PC-9 (cell line): ENCODE data around the gene MMP2. TPM values are rescaled to one million over a fixed set of nuclear protein-coding genes. Genes with fewer than 3 reads are reported as not detected.

Experiments used
- BruUV-seq: library from RNA; stranded (reverse); fragments of 400-500 nt; replicated peaks from 2 replicates; lab custom pipeline; 2021; lab: Mats Ljungman, UMichigan
- CTCF ChIA-PET: fragments of 300-600 bp; sonication (Branson Sonifier 250); formaldehyde crosslinking; loops from one replicate; lab custom pipeline; 2022; ENCODE audit warnings: antibody characterized with exemption; lab: Charles Lee
- POLR2A ChIA-PET: fragments of 300-600 bp; sonication (Branson Sonifier 250); formaldehyde crosslinking; loops from one replicate; lab custom pipeline; 2022; ENCODE audit warnings: antibody characterized with exemption; ENCODE audit not compliant: unreplicated experiment; lab: Charles Lee
- DNase-seq, 2 experiments: peaks; one replicate each; pipeline versions ENCODE4 v3.0.0 to v3.0.0-alpha.2; 2015 to 2022; ENCODE audit warnings: mixed read lengths in 1 of 2
- H2AFZ ChIP-seq: fragments of 200-600 bp; sonication (generic); 2 replicates; pipeline ENCODE4 v1.8.1; 2017; ENCODE audit warnings: antibody characterized with exemption
- H3F3A ChIP-seq: fragments of 200-600 bp; sonication (generic); 2 replicates; pipeline ENCODE4 v1.8.1; 2017; ENCODE audit warnings: antibody characterized with exemption, mild to moderate bottlenecking, low read depth; ENCODE audit not compliant: insufficient read depth
- H3K27ac ChIP-seq: fragments of 200-600 bp; sonication (generic); 2 replicates; pipeline ENCODE4 v1.6.1; 2016; ENCODE audit warnings: mixed run types
- H3K27me3 ChIP-seq: fragments of 200-600 bp; sonication (generic); 2 replicates; pipeline ENCODE4 v1.6.1; 2016; ENCODE audit warnings: low read depth, mixed run types; ENCODE audit not compliant: insufficient read depth
- H3K36me3 ChIP-seq: fragments of 200-600 bp; sonication (generic); 2 replicates; pipeline ENCODE4 v1.6.1; 2016; ENCODE audit warnings: low read depth, mixed run types
- H3K4me1 ChIP-seq: fragments of 200-600 bp; sonication (generic); replicated peaks from 2 replicates; pipeline ENCODE4 v1.6.1; 2016; ENCODE audit warnings: mixed run types; ENCODE audit not compliant: insufficient read depth
- H3K4me2 ChIP-seq: fragments of 200-600 bp; sonication (generic); 2 replicates; pipeline ENCODE4 v1.6.1; 2017; ENCODE audit warnings: mixed run types
- H3K4me3 ChIP-seq: fragments of 200-600 bp; sonication (generic); 2 replicates; pipeline ENCODE4 v1.6.1; 2016; ENCODE audit warnings: mixed run types
- H3K79me2 ChIP-seq: fragments of 200-600 bp; sonication (generic); 2 replicates; pipeline ENCODE4 v1.6.1; 2017; ENCODE audit warnings: low read depth, mixed run types
- H3K9me2 ChIP-seq: fragments of 200-600 bp; sonication (generic); 2 replicates; pipeline ENCODE4 v1.8.1; 2017; ENCODE audit warnings: mild to moderate bottlenecking; ENCODE audit not compliant: insufficient read depth
- H3K9me3 ChIP-seq: fragments of 200-600 bp; sonication (generic); 2 replicates; pipeline ENCODE4 v1.8.1; 2016; ENCODE audit warnings: low read depth; ENCODE audit not compliant: insufficient read depth
- H4K20me1 ChIP-seq: fragments of 200-600 bp; sonication (generic); 2 replicates; pipeline ENCODE4 v1.8.1; 2017; ENCODE audit not compliant: insufficient read depth
- EZH2 ChIP-seq: fragments of 200-600 bp; sonication (generic); IDR thresholded peaks from 2 replicates; pipeline ENCODE4 v1.8.0; 2017; ENCODE audit warnings: antibody characterized with exemption, low read depth
- intact Hi-C: fragments of 100-400 bp; cut with micrococcal nuclease; formaldehyde crosslinking; loops from one replicate; pipeline ENCODE4 v1.10.0; 2022; ENCODE audit not compliant: unreplicated experiment
- total RNA-seq: library from RNA; stranded (reverse); gene quantifications from 2 replicates; pipeline ENCODE4 v1.2.3, GENCODE V29; 2021
- TF ChIP-seq, protein P1 (sequence below): fragments of 200-600 bp; sonication (generic); conservative IDR thresholded peaks from 2 replicates; pipeline ENCODE4 v1.6.1; 2017; ENCODE audit warnings: mixed run types, antibody characterized with exemption, mild to moderate bottlenecking, moderate library complexity

Gene MMP2
- total RNA-seq, 1 experiment from 2014 or later, result 0.50 TPM

DNA sequence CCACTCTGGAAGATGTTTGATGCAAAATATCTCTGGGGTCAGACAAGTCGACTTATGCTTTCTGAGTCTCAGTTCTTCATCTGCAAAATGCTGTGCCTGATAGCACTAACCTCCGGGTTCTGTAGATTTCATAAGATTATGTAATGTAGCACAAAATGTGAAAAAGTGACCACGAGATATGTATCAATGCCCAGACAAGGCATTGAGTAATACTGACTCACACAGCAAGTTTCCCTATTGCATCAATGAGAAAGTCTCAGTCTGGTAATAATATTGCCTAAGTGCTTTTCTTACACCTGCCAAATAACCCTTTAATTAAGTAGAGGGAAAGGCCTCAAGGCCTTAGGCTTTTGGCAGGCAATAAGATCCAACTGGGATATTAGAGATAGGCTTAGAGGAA is 41.4 kb upstream of the MMP2 start:
- Histone ChIP-seq H3K4me1 (peaks cover 19% of the 10 kb centered on the region), H3K4me2 (peak overlapping the region; percentile 35), H3F3A (peaks cover 12% of the 10 kb centered on the region; the same call in 1 of the 2 replicates), H3K4me3 (no peak overlapping the region), H3K9me3 (no peaks in the 10 kb centered on the region), H3K27me3 (no peaks in the 10 kb centered on the region; the same call in 1 of the 2 replicates), H4K20me1 (no peaks in the 10 kb centered on the region), H3K79me2 (no peaks in the 10 kb centered on the region), H2AFZ (no peak overlapping the region), H3K36me3 (no peaks in the 10 kb centered on the region), H3K9me2 (no peaks in the 10 kb centered on the region), H3K27ac (peak overlapping the region; percentile 74)
- ChIA-PET CTCF (no interaction called here), POLR2A (no interaction called here)
- DNase-seq, result peak in 1 of 2 experiments; percentile 93
- intact Hi-C loops, result no loop called here
- BruUV-seq, result no TSS peak
- TF ChIP-seq EZH2, result no peak
- TF ChIP-seq, protein P1, sequence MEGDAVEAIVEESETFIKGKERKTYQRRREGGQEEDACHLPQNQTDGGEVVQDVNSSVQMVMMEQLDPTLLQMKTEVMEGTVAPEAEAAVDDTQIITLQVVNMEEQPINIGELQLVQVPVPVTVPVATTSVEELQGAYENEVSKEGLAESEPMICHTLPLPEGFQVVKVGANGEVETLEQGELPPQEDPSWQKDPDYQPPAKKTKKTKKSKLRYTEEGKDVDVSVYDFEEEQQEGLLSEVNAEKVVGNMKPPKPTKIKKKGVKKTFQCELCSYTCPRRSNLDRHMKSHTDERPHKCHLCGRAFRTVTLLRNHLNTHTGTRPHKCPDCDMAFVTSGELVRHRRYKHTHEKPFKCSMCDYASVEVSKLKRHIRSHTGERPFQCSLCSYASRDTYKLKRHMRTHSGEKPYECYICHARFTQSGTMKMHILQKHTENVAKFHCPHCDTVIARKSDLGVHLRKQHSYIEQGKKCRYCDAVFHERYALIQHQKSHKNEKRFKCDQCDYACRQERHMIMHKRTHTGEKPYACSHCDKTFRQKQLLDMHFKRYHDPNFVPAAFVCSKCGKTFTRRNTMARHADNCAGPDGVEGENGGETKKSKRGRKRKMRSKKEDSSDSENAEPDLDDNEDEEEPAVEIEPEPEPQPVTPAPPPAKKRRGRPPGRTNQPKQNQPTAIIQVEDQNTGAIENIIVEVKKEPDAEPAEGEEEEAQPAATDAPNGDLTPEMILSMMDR, result no peak

DNA sequence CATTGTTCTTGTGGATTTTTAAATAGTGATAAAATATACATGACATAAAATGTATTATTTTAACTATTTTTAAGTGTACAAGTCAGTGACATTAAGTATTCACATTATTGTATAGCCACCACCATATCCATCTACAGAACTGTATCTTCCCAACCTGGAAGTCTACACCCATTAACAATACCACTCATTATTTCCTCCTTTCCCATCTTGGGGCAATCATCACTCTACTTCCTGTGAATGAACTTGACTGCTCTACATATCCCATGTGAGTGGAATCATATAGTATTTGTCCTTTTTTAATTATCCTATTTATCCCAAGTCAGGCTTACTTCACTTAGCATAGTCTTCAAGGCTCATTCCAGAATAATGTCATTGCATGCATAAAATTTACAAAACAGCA is 40.7 kb upstream of the MMP2 start:
- Histone ChIP-seq H3K27me3 (no peaks in the 10 kb centered on the region), H3K27ac (peak overlapping the region; percentile 74), H4K20me1 (no peaks in the 10 kb centered on the region), H2AFZ (no peak overlapping the region), H3K9me3 (no peaks in the 10 kb centered on the region), H3K4me2 (peak overlapping the region; percentile 32), H3K79me2 (no peaks in the 10 kb centered on the region), H3K4me1 (peaks cover 19% of the 10 kb centered on the region), H3K36me3 (no peaks in the 10 kb centered on the region), H3K4me3 (no peak overlapping the region), H3F3A (peaks cover 12% of the 10 kb centered on the region; the same call in 1 of the 2 replicates), H3K9me2 (no peaks in the 10 kb centered on the region)
- TF ChIP-seq, protein P1, result no peak
- no peak for TF ChIP-seq EZH2
- no TSS peak for BruUV-seq
- no peak for DNase-seq
- ChIA-PET CTCF (no interaction called here), POLR2A (no interaction called here)
- intact Hi-C loops, result no loop called here

DNA sequence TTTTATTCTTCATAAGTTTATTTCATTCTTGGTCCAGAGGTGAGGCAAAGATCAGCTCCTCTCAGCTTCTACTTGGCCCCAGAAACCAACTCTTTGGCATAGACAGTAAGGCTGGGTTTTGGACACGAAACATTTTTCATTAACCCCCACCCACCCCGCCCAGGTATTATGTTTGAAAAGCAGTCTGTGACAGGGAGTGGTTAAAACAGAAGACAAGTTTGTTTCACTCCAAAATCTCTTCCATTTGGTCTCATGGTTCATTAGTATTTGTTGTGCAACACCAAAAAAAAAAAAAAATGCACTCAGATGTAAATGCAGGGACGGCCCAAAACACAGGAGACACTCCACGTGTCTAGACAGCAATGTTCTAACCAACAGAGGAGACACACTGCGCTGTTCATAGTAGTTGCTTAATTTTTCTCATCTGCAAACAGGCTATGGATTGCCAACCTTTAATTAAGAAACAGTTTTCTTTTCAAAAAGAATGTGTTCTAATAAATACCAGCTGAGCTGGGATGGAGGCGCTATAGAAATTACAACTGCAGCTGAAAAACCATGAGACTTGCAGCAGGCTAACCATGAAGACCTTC is 39.8 kb upstream of the MMP2 start:
- no peak for DNase-seq
- Histone ChIP-seq H2AFZ (no peak overlapping the region), H3F3A (peaks cover 12% of the 10 kb centered on the region; the same call in 1 of the 2 replicates), H4K20me1 (no peaks in the 10 kb centered on the region), H3K27me3 (no peaks in the 10 kb centered on the region), H3K27ac (no peak overlapping the region), H3K4me2 (no peak overlapping the region), H3K4me3 (no peak overlapping the region), H3K4me1 (peaks cover 19% of the 10 kb centered on the region), H3K36me3 (no peaks in the 10 kb centered on the region), H3K9me2 (no peaks in the 10 kb centered on the region), H3K79me2 (no peaks in the 10 kb centered on the region), H3K9me3 (no peaks in the 10 kb centered on the region)
- intact Hi-C loops, result no loop called here
- BruUV-seq, result no TSS peak
- ChIA-PET CTCF (no interaction called here), POLR2A (no interaction called here)
- TF ChIP-seq, protein P1, result no peak
- TF ChIP-seq EZH2, result no peak
